Stimulated activated CD4-positive, alpha-beta T cell treated with anti-CD3 and anti-CD28 coated beads, Interleukin-4, amount 100 ng/mL, for 1 hour (primary cell): Measurements from ENCODE around the gene CERS4.
A peak's percentile ranks its signal among the peaks of the same experiment; 100 is the strongest.
"Not testable (repeated sequence)": the region's sequence is repeated elsewhere in the genome, so short reads cannot be mapped to it uniquely, and the experiment has no call there.

Source experiments
- DNase-seq: peaks from one replicate; pipeline ENCODE4 v3.0.0-alpha.2; 2020

The CERS4 gene

DNA sequence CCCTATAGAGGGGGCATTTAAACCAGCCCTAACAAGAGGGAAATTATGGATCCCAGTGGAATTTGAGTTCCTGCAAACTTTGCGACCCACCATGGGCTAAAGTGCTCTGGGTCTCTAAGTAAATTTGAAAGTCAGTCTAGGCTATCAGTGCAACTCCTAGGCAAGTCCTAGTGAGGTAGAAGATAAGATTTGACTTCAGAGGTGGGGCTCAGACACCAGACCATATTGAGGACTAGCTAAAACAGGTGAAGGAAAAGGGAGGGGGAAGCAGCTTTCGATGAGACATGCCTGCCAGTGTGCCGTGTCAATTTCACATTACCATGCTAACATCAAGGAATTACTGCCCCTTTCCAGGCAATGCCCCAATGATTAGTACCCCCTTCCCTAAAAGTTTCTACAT lies 60.6 kb downstream of the CERS4 start:
- no peak for DNase-seq

DNA sequence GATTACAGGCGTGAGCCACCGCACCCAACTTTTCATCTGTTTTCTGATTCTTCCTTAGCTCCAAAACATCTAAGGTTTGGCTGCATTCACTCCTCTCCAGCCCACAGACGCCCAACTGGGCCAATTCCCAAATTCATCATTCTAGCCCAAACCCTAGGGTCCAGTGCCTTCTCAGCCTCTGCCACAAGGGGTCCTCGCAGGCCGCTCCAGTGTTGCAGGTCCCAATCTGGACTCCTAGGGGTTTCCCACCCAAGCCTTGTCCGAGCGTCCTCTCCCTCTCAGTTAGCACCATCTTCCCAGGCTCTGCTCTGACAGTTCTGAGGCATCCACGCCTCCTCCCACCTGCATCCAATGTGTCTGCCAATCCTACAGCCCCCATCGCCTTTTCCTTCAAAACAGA lies 67.3 kb downstream of the CERS4 start:
- not testable (repeated sequence) for DNase-seq

DNA sequence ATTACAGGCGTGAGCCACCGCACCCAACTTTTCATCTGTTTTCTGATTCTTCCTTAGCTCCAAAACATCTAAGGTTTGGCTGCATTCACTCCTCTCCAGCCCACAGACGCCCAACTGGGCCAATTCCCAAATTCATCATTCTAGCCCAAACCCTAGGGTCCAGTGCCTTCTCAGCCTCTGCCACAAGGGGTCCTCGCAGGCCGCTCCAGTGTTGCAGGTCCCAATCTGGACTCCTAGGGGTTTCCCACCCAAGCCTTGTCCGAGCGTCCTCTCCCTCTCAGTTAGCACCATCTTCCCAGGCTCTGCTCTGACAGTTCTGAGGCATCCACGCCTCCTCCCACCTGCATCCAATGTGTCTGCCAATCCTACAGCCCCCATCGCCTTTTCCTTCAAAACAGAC lies 82.2 kb downstream of the CERS4 start:
- DNase-seq: not testable (repeated sequence)

DNA sequence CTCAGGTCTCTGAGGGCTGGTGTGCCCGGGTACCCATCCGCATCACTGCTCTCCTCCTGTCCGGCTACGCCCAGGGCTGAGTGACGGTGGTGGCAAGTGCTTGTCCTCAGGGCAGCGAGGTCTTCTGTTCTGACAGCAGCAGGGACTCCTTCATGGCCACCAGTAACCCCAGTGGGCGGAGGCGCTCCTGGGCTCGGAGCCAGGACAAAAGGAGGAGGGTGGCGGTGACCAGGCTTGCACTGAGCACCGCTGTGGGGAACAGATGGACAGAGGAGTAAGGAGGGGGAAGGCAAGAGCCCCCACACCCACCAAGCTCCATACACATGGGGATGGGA lies 93.2 kb downstream of the CERS4 start:
- no peak for DNase-seq

DNA sequence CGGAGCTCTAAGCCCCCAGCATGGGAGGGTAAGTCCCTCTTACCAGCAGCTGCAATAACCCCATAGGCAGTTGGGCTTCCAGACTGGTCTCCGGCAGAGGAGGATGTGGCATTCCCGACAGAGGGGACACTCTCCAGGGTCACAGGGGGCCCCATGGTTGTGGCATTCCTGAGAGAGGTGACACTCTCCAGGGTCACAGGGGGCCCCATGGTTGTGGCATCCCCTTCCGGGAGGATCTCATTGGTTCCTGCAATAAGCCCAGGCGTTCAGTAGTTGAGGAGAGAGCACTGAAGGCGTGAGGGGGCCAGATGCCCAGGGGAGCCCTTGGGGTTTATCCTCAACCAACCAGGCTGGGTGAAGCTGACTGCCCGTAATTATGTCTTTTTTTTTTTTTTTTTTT lies 93.6 kb downstream of the CERS4 start:
- DNase-seq: no peak

DNA sequence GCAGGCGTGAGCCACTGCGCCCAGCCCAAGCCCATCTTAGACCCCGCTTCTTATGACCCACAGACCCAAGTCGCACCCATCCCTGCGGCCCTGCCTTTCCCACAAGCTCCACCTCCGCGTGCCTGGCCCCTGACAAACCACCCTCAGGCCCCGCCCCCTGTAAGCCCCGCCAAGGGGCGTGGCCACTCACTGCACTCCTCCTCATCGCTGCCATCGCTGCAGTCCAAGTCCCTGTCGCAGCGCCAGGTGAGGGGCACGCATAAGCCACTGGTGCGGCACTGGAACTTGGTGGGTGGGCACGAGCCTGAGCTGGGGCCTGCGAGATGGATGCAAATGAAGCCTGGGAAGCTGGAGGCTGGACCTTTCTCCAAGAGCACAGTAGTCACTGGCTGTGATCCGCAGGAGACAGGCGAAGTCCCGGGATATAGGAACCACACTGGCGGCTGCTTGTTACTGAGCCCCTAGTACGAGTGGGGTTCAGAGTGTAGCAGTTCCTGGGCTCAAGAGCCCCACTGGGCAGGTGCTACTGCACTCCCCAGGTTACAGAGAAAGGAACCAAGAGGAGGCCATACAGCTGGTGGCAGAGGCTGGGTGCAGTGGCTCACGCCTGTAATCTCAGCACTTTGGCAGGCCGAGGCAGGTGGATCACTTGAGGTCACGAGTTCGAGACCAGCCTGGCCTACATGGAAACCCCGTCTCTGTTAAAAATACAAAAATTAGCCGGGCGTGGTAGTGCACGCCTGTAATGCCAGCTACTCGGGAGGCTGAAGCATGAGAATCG lies 95.9 kb downstream of the CERS4 start:
- peak; percentile 38 for DNase-seq

DNA sequence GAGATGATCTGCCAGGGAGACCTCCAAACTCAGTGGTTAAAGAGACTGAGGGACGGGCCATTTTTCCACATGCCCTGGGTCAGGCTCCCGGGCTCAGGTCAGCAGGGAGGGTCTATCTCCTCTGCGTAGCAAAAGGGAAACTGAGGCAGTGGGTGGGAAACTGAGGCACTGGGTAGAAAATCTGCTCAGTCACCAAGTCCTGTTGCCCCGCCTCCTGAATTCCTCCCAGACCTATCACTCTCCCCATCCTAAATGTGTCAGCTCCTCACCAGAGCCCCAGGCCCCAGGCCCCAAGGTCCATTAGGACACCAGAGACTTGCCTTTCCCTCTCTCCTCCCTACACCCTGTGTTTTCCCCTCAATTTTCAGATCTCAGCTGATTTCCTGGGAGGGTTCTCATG lies 96.6 kb downstream of the CERS4 start:
- no peak for DNase-seq

DNA sequence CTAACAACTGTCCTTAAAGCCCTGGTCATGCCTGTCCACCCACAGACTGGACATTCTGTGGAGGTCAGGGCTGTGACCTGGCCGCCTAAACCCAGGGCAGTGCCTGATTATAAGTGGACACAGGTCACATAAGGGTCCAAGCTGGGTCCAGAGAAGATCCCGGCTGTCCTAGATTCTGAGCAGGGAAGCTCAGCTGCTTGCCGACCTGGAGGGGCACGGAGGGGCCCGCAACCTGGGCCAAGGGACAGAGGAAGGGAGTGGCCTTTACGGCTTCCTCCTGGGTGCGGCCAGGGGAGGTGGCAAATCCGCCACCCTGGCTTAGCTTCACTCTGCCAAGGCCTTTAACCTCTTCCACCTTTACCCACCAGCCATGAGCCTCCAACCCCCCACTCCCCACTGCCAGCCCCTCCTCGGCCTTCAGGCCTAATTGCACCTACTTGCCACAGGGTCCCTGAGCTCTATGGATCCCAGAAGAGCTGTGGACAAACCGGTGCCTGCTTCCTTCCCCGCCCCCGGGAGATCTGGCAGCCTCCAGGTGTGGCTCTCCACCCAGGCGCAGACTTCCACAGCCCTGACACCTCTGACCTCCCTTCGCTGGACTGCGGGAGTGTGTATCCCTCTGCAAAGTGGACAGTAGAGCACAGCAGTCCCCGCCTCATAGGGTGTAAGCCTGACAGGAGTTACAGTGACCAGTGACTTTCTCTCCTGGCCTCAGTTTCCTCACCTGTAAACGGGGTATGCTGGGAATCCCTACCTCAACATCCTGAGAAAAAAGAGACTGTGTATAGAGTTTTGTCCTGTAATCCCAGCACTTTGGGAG lies 97.3 kb downstream of the CERS4 start:
- no peak for DNase-seq

DNA sequence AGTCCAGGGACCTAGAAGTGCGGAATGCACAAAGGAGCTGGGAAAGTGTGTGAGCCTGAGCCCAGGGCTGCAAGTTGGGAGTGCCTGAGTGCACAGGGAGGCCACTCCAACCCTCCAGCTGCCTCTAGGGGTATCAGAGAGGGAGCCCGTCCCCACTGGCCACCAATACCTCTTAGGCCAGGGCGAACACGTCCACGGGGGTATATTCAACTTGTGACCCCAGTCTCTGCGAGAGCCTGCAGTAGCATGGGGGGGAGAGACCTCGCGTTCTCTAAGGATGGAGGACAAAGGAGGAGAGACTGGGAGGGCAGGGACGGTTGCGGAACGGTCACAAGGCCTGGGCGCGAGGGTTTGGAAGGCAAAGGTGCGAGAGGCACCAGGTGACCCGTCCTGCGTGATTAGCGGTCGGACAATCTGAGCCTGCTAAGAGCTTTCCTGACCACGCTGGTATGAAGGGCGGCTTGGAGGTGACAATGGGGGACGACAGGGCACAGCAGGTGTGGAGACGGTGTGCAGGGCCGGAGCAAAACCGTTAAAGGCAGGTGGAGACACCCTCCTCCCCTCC lies 98.3 kb downstream of the CERS4 start:
- DNase-seq: no peak

DNA sequence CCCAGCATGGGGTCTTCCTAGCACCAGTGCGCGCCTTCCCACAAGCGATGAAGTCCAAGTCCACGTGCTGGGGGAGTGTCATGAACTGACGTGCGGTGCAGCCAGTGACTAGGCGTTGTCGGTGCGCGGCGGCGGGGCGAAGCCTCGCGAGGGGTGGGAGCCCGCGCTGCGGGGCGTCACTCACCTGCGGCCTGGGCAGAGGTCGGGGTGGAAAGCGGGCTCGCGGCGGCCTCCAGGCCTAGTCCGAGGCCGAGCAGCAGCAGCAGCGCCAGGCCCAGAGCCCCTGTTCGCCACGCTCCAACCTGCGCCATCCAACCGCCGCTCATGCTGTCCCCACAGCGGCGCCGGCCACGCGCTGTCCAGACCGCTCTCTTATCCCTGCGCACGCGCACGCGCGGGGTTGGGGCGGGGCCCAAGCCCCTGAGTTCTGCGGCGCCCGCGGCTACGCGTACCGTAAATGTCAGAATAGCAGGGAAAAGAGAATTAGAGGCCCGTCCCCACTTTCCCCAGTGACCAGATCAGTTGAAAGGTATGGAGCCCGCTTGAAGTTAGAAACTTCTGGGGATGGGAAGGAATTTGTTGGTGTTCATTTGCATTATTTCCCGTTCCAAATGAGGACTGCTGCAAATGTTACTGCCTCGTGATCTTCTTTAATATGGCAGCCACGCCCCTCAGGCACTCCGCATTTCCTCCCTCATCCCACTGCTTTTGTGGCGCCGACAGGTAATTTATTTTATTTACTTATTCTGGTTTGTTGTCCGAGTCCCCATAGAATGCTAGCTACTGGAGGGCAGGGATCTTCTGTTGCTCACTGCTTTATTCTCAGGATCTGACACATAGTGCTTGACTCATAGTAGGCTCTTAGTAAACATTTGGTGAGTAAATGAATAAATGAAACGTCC lies 99.0 kb downstream of the CERS4 start, which contains the start of gene CD320:
Gene CD320 (minus strand): TSS at position 394 of the 902 bp plus-strand sequence. CDS start 68 bp downstream, at position 326.
- peak; percentile 88 for DNase-seq

DNA sequence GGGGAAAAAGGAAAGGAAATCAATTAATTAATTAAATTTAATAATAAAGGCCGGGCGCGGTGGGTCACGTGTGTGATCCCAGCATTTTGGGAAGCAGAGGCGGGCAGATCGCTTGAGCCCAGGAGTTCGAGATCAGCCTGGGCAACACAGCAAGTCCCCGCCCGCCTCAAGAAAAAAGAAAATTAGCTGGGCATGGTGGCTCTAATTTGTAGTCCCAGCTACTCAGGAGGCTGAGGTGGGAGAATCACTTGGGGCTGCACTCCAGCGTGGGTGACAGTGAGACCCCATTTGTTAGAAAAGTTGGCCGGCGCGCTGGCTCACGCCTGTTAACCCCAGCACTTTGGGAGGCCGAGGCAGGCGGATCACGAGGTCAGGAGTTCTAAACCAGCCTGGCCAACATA lies 99.7 kb downstream of the CERS4 start:
- DNase-seq: no peak

DNA sequence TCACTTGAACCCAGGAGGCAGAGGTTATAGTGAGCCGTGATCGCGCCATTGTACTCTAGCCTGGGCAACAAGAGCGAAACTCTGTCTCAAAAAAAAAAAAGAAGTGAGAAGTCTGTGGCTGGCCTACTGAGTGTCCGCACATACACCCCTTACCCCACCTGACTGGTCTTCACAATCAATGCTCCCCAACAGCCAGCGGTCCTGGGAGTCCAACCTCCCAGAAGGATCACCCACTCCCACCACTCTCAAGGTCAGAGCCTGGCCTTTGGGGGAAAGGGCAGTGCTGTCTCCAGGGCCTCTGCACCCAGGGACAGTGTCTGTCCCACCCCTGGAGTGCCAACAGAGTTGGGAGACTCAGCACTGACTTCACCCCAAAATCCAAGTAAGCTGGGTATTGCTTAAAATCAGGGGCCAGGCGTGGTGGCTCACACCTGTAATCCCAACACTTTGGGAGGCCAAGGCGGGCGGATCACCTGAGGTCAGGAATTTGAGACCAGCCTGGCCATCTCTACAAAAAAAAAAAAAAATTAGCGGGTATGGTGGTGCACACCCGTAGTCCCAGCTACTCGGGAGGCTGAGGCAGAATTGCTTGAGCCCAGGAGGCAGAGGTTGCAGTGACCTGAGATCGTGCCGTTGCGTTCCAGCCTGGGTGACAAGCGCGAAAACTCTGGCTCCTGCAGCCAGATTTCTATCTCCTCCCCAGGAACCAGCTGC lies 101.3 kb downstream of the CERS4 start:
- no peak for DNase-seq

DNA sequence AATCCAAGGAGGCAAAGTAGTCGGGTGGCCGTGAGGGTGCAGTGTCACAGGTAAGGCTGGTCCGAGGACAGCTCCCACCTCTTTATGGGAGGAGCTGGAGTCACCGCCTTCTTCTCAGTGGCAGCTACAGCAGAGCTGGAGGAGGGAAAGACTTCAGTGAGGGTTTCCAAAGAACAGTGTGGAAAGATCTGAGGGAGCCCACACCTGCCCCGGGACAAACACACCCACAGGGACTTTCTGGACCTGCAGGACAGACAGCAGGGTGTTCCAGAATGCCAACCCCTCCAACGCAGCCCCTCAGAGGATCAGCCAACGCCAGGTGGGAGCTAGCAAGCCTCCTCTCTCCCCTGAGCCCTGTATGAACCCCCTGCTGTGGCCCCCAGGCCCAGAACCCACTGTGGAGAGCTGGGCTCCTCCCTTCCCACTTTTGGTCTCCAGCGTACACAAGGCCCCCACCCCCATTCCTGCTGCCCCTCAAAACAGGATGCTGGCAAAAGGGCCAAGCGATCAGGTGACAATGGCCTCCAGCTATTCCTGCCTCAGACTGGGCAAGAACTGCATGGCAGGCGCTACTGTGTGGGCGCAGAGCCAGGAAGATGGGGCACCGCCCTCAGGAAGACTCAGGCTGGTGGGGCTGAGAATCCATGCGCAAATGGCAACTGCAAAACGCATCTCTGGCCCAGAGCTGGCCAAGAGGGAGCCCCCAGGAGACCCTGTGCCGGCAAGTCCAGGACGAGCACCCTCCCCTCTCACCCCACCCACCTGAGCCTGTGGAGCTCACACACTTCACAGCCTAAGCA lies 102.5 kb downstream of the CERS4 start:
- no peak for DNase-seq
